ENCODE results near the gene POLL.

Gene POLL

DNA sequence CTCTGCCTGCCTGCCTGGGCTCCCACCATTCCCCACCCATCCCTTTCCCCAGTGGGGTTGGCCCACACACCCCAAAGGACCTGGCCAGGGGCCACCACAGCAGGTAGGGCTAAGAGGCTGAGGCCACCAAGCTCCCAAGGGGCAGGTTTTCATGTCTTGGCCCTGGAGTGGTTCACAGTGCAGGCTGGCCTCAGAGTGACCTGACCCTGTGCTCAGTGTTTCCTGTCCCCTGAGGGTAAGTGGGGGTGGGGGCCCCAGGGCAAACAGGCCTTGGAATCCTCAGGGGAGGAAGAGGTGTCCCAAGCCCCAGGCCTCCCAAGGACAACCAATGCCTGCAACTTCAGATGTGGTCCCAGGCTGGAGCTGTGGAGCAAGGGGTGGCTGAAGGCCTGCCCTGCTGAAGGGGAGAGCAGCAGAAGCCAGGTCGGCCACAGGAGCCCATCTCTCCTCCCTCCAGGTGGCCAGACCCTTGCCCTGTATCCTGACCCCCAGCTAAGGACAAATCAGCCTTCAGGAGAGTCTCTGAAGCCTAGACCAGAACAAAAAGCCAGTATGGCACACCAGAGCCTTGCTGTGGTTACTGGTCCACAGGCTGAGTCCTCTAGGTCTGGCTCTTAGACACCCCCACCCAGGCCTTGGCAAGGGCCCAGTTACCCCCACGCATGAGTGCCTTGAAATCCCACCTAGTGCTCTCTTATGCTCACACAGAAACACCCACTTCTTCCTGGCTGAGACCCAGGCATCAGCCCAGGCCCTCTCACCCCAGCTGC is 27.6 kb downstream of the POLL start:
- no peak for DNase-seq (ENCODE audit: low read depth)

DNA sequence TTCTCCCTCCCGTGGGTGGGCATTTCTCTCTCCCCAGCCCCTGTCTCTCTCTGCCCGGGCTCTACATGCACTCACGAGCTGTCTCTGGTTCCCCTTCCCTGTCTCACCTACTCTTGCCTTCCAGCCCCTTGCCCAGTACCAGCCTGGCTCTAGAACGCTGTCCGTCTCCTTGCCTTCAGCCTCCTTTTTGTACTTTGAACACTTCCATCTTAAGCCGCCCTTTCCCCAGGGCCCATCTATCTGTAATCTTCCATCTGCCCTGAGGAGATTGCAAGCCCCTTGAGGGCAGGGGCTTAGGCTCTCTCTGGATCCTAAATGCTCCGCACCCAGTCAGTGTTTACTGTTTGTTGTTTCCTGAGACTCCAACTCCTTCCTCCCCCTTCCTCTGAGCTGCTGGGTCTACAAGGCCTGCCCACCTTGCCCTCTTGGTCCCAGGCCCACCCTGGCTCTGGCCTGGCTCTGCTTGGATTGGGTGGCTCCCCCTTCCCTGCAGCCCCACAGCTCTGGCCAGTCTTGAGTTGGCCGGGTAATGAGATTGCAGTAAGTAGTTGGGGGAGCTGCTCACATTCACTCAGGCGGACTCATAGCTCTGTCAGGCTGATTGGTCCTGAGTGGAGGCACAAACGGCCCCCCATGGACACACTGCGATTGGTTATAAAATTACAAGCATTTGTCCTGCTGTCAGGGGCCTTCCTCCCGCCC is 28.3 kb downstream of the POLL start:
- DNase-seq (ENCODE audit: low read depth): no peak

DNA sequence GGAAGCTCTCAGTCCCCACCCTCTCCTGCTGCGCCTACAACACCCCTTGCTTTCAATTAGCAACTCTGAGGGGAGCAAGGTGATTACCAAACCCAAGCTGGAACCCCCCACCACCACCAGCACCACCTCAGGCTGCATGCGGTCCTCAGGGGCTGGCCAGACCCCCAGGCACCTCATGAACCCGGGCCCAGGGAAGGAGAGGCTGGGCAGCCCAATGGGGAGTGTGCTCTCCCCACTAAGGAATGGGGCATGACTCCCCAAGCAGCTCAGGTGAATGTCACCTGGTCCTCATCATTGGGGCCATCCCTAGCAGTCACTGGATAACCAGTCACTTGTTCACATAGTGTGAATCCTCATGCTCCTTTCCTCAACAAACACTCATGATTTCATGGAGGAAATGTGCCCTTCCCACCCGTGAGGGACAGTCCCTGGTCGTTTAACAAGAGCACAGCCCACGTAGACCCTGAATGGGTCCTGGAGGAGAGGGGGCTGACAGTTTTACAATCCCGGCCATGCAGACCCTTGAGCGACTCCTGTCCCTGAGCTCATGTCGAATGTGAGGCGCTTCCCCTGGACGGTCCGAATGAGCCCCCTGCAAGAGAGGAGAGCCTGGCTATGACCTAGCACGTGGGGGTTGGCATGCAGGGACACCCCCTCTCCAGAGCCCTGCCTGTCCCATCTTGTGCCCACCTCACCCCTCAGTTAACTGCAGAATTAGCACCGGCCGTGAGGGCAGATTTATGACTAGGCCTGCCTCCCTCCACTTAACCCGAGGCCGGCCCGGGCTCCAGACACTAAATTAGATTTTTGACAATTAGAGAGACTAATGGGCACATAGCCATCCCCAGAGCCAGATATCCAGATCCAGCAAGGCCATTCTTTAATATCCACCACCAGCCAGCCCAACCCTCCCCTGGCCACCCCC is 29.1 kb downstream of the POLL start:
- DNase-seq (ENCODE audit: low read depth): no peak

DNA sequence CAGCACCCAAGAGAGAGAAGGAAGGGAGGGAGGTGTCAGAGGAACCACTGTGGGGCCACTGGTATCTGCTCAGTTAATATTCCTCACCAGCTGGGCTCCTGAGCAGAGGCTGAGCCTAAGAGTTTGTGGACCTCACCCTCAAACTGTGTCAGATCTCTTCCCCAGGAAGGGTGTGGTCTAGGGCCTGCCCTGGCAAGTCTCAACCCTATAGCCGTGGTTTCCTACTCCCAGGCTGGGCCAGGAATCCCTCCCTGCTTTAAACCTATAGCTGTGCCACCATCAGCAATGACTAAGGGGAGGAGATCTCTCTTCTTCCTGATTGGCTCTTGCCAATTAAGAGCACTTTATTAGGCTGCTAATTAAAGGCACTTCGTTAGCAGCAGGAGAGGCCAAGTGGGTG is 29.9 kb downstream of the POLL start:
- no peak for DNase-seq (ENCODE audit: low read depth)

DNA sequence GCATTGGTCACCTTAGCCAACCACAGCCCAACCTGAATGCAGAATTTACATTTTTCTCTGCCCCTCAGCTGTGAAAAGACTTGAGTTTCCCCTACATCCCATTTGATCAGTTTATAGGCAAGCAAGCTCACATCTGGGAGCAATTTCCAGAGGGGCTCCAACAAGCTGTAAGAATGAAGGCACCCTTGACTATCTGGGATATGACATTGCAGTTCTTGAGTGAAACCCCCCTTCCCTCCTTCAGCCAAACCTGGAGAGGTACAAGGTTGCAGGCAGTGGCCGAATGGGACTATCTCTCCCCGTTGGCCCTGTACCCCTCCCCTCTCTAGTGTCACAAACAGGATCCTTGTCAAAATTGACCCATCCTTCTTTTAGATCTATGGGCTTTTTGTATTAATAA is 30.5 kb downstream of the POLL start:
- DNase-seq (ENCODE audit: low read depth): no peak

DNA sequence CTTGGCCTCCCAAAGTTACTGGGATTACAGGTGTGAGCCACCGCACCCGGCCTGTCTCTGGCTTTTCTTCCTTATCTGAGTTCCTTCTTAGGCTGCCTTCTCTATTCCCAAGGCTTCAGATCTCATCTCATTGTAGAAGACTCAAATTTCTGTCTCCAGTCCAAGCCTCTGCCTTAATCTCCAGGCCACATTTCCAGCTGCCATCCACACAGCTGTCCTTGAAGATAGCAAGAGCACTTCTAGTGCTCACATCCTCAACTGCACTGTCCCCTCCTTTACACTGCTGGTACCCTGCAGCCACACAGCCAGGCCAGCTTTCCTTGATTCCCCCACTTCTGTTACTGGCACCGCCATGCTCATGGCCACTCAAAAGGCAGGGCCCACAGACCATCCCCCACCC is 35.6 kb downstream of the POLL start:
- no peak for DNase-seq (ENCODE audit: low read depth)

DNA sequence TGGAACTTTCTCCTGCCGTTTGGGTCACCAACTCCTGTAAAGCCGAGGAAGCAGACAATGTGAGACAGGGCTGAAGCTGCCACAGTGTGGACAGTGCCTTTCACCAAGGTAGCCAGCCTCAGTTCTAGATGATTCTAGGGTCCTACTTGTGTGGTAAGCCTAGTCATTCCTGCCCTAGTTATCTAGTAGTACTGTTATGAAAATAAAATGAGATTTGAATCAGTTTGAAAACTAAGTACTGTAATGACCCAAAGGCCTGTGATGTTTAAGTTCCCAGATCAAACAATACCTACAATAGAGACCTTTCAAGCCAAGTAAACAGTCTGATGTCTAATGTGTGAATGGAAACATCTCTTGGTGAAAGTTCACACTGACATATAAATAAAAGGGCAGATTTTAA is 37.1 kb downstream of the POLL start:
- no peak for DNase-seq (ENCODE audit: low read depth)

DNA sequence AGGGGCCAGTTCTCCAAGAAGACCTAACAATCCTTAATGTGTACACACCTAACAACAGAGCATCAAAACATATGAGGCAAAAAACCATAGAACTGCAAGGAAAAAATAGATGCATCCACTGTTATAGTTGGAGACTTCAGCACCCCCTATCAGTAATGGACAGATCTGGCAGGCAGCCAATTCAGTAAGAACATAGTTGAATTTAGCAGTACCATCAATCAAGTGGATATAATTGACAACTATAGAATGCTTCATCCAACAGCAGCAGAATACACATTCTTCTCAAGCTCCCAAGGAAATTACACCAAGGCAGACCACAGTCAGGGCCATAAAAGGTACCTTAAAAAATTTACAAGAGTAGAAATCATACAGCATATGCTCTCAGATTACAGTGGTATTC is 42.2 kb downstream of the POLL start:
- DNase-seq (ENCODE audit: low read depth): no peak

DNA sequence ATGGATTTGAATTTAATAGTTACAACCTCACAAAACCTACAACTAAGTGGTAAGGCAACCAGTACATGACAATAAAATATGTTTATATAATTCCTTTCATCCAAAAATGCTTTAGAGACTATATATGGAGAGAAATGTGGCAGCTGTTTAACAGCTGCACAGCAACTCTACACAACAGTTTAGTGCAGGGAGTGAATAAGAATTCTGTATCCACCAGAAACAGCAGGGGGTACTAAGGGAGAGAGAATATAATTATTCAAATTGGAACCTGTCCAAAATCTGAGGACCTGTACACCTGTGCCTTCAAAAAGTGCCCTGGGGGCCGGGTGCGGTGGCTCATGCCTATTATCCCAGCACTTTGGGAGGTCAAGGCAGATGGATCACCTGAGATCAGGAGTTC is 49.6 kb downstream of the POLL start:
- no peak for DNase-seq (ENCODE audit: low read depth)

DNA sequence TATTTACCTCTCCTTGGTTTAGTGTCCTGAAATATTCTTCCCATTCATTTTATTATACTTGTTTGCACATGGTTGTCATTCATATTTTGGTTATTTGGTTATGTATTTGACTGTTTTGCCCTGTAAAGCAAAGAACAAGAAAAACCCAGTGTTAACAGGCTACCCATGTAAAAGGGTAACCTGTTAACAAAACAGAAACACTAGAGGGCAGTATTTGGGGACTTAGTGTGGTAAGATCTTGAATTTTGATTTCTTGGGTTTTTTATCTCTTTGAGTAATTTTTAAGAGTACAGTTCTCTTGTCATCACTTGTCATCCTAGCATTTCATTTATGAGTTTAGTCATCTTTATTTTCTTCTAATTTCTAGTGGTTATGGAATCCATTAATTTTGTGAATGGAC is 51.3 kb downstream of the POLL start:
- peak; percentile 21 for DNase-seq (ENCODE audit: low read depth)

DNA sequence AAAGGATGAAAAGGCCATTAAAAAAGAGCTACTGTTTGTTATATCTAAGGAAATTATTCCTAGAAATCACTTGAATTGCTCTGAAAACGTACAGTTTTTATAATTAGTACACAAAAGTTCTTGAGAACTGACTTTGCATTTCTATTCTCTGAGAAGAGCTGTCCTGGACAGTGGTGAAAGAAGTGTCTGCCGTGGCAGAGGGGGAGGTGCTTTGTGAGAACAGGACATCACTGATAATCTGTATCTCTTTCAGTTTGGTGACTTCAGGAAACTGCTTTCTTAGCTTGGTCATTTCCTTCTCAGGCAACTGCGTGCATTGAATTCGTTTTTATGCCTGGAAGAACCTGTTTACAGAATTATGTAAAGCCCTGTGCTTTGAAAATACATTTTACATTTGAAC is 52.1 kb downstream of the POLL start:
- no peak for DNase-seq (ENCODE audit: low read depth)

DNA sequence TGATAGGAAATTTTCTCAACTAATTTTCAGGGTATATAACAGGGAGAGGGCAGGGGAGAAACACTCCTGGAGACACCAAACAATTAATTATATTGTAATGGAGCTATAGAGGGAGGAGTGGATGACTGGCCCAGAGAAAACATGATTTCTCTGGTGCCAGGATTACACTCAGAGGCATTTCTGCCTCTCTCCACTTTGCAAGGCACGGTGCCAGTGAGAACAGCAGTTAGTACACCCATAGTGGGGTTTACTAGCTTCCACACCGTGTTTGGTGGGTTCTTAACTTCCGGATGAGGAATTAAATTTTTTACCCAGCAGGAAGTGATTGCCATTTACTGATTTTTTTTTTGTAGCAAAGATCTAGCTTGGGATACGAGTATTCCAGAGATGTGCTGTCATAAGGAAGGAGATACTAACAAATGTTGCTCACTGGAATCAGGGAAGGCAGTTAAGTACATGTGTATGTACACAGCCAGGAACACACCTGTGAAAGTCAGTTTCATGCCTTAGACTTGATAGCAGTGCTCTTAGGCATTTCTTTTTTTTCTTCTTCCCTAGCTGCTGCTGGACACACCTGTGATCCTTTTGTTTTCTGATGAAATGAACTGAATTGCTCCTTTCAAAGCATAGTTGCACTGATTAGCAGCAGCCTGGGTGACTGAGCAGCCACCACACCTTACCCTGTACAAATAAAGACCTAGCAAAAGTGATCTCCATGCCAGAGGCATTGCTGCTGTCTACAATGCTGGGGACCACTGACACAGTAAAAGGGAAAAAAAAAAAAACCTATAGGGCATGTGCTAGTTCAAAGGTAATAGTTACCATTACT is 58.1 kb downstream of the POLL start:
- DNase-seq (ENCODE audit: low read depth): peak; percentile 4

DNA sequence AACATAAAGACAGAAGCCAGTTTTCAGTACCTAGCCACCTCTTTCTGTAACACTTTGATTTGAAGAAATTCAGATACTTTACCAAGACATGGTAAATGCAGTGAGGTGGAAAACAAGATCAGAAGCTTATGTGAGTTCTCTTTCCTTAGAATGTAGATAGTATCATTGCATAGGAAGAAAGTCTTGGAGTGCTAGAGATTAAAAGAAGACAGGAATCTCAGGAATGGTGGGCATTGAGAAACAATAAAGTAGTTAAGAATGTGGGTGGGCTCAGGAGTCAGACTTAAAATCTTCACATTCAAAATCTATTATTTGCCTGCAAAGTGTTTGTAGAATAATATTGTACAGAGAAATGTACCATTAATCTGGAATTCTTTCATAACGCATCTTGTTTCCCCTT is 58.9 kb downstream of the POLL start:
- DNase-seq (ENCODE audit: low read depth): no peak

Measured in iris pigment epithelial cell (primary cell).